ENCODE measurements around the gene TTC28.

Gene TTC28

DNA sequence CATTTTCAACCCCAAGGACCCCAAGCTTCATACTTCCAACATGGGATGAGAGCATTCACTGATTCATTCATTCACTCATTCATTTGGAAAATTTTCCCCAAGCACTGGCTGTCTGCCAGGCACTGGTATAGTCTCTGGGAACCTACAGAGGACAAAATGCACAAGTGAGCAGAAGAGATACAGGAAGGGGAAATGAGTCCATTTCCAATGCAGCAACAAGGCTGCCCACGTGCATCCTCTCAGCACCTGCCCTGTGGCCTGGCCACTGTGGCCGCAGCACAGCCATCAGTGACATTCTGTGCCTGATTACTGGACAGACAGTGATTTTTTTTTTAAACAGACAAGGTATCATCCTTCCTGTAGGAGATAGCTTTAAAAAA lies 664.6 kb downstream of the TTC28 start:
- no peak overlapping the region for H3K4me3 ChIP-seq (ENCODE audit: low read length)
- no peak for DNase-seq (ENCODE audit: low read depth)
- TF ChIP-seq, protein P1, sequence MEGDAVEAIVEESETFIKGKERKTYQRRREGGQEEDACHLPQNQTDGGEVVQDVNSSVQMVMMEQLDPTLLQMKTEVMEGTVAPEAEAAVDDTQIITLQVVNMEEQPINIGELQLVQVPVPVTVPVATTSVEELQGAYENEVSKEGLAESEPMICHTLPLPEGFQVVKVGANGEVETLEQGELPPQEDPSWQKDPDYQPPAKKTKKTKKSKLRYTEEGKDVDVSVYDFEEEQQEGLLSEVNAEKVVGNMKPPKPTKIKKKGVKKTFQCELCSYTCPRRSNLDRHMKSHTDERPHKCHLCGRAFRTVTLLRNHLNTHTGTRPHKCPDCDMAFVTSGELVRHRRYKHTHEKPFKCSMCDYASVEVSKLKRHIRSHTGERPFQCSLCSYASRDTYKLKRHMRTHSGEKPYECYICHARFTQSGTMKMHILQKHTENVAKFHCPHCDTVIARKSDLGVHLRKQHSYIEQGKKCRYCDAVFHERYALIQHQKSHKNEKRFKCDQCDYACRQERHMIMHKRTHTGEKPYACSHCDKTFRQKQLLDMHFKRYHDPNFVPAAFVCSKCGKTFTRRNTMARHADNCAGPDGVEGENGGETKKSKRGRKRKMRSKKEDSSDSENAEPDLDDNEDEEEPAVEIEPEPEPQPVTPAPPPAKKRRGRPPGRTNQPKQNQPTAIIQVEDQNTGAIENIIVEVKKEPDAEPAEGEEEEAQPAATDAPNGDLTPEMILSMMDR (IDR thresholded peaks at IDR 0.05; ENCODE audit: insufficient read depth, low read depth, low read length, missing control alignments), result no peak

DNA sequence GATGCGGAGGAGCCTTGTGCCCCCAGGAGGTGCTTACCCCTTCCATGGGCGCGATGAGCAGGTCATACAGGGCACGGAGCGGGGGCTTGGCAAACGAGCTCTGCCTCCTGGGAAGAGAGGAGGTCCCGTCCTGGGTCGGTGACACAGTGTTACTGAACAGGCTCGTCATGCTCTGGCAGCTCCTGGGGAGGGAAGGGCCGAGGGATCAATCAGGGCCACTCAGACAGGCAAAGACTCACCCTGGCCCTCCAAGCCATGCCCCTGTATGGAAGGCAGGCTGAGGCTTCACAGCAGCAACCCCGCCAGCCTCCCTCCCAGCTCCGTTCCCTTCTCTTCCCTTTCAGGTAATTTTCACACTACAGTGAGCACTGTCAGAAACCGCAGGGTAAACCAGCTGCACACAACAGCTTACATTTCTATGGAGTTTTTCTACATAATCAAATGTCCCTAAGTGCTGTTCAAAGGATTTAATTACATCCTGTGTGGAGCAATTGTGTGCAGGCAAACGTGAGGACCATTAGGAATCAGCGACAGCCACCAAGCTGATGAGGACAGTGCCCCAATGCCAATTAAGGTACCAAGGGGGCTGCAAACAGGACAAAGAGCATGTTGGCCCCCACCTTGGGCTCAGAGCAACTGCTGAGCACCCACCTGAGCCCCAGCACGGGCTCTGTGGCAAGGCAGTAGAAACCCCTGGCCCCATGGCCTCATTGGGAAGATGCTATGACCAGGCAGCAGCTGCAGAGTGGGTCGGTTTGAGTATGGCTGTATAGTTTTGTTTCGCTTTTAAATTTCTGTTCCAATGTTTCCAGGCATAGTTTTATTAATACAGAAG lies 665.2 kb downstream of the TTC28 start:
- TF ChIP-seq, protein P1 (IDR thresholded peaks at IDR 0.05; ENCODE audit: insufficient read depth, low read depth, low read length, missing control alignments), result no peak
- H3K4me3 ChIP-seq (ENCODE audit: low read length), result no peak overlapping the region
- DNase-seq (ENCODE audit: low read depth), result no peak

DNA sequence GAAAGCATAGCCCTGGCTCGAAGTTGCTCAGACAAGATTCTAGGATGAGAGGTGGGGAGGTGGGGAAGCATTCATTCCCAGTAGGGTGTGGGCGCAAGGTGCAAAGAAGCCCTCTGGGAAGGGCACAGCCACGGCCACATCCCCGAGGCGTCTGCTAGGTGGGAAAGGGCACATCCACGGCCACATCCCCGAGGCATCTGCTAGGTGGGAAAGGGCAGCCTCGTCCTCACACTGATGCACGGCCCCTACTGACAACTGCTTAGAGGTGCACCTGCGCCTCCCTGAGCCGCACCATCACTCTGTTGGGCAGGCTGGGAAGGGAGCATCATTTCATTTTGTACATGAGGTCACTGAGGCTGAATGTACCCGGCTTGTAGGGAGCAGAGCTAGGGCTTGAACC lies 666.0 kb downstream of the TTC28 start:
- H3K4me3 ChIP-seq (ENCODE audit: low read length), result no peak overlapping the region
- DNase-seq (ENCODE audit: low read depth), result no peak
- TF ChIP-seq, protein P1 (IDR thresholded peaks at IDR 0.05; ENCODE audit: insufficient read depth, low read depth, low read length, missing control alignments), result no peak

DNA sequence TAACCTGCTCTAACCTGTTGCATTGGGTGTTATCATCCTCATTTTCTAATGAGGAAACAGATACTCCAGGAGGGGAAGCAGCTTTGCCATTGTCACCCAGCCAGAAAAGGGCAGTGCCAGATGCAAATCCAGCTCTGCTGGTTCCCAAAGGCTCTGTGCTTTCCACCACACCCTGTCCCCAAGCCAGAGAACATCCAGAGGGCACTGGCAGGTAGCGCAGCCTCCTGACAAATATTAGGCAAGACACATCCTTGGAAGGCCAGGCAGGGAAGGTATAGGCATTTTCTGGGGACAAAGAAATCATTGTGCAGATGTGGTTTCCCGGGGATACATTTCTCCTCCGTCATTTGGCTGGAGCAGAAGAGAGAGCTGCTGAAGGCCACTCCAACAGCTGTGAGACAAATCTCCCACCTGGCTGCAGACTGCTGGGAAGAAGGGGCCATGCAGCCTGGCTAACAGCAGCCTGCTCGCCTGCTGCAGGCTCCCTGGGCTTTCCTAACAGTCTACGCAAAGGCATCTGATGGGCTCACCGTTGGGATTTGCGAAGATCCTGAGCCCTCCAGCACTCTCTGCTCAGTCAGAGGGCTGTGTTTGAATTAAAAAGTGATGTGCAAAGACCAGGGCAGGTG lies 666.7 kb downstream of the TTC28 start:
- no peak overlapping the region for H3K4me3 ChIP-seq (ENCODE audit: low read length)
- TF ChIP-seq, protein P1 (IDR thresholded peaks at IDR 0.05; ENCODE audit: insufficient read depth, low read depth, low read length, missing control alignments), result peak; percentile 10
- peak; percentile 69 for DNase-seq (ENCODE audit: low read depth)

DNA sequence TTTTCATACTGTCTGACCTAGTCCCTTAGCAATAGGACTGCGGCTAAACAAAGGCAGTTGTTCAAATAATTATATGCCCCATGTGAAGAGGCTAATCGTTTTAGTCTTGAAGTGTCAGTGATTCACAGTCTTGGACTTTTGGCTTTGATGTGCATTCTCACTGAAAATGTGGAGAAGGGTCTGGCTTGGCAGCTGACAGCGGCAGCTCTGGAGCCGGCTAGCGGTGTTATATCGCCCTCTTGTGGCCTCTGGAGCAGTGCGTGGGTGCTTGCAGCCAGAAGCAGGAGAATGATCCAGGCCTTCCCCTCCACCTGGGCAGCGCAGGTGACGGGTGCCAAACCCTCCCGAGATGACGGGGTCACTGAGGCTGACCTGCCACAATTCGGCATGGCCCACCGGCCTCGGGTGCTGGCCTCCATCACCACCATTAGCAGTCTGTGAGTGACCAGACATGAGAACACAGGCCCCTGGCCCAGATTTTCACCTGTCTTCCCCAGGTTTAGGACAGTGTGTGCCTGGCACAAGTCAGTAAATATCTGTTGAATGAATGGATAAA lies 670.3 kb downstream of the TTC28 start:
- DNase-seq (ENCODE audit: low read depth), result peak; percentile 82
- TF ChIP-seq, protein P1 (IDR thresholded peaks at IDR 0.05; ENCODE audit: insufficient read depth, low read depth, low read length, missing control alignments), result peak; percentile 98
- H3K4me3 ChIP-seq (ENCODE audit: low read length), result no peak overlapping the region

DNA sequence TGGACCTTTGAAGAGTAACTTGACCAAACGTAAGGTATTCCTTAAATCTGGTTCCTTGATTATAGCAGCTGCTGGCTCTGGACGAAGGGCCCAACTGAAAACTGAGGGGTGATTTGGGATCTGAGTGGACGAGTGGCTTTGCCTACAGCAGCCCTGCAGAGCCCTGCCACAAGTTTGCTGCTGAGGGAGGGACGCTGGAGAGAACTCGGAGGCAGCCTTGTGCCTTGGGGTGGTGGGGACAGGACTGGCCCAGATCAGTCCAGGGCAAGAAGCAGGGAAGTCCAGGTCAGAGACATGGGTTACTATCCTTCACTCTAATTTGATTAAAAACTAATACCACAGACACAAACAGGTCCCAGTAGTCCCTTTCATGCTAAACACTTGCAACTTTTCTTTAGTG lies 671.0 kb downstream of the TTC28 start:
- TF ChIP-seq, protein P1 (IDR thresholded peaks at IDR 0.05; ENCODE audit: insufficient read depth, low read depth, low read length, missing control alignments), result no peak
- H3K4me3 ChIP-seq (ENCODE audit: low read length), result no peak overlapping the region
- no peak for DNase-seq (ENCODE audit: low read depth)
